Liver (tissue), 9 donors: ENCODE measurements around the gene ANAPC7. TPM values are rescaled to one million over a fixed set of nuclear protein-coding genes. Genes with fewer than 3 reads are reported as not detected.

ENCODE experiments used
- DNase-seq: peaks from one replicate; pipeline ENCODE4 v3.0.0-alpha.2; 2017; ENCODE audit warnings: low spot score
- H3K27ac ChIP-seq, 2 donors: one replicate each; pipeline ENCODE4 v1.7.0; 2013; ENCODE audit warnings: inconsistent platforms in 2 of 2, low read length in 2 of 2, control low read depth in 1 of 2, low read depth in 1 of 2, mild to moderate bottlenecking in 1 of 2
- H3K27me3 ChIP-seq, 4 donors: one replicate each; pipeline versions ENCODE4 v1.6.1 to v1.7.0; 2013; ENCODE audit warnings: low read length in 3 of 4, inconsistent platforms in 1 of 4, mild to moderate bottlenecking in 1 of 4, moderate library complexity in 1 of 4; ENCODE audit not compliant: control insufficient read depth in 4 of 4, insufficient read depth in 4 of 4
- H3K36me3 ChIP-seq, 4 donors: one replicate each; pipeline versions ENCODE4 v1.6.1 to v1.7.0; 2013; ENCODE audit warnings: low read length in 3 of 4, mild to moderate bottlenecking in 3 of 4, low read depth in 1 of 4, moderate library complexity in 1 of 4; ENCODE audit not compliant: control insufficient read depth in 4 of 4, insufficient read depth in 3 of 4
- H3K4me1 ChIP-seq, 4 donors: one replicate each; pipeline versions ENCODE4 v1.6.1 to v1.7.0; 2013; ENCODE audit warnings: low read length in 3 of 4, mild to moderate bottlenecking in 3 of 4, moderate library complexity in 1 of 4; ENCODE audit not compliant: control insufficient read depth in 4 of 4, insufficient read depth in 4 of 4
- H3K4me3 ChIP-seq, 3 donors: one replicate each; pipeline versions ENCODE4 v1.6.1 to v1.7.0; 2013; ENCODE audit warnings: low read length in 3 of 3, control low read depth in 1 of 3, low read depth in 1 of 3, mild to moderate bottlenecking in 1 of 3
- H3K9ac ChIP-seq, 2 donors: one replicate each; pipeline ENCODE4 v1.7.0; 2013; ENCODE audit warnings: low read length in 2 of 2, mild to moderate bottlenecking in 2 of 2, moderate library complexity in 2 of 2, control low read depth in 1 of 2, low read depth in 1 of 2
- H3K9me3 ChIP-seq, 4 donors: one replicate each; pipeline versions ENCODE4 v1.6.1 to v1.7.0; 2013; ENCODE audit warnings: low read length in 3 of 4; ENCODE audit not compliant: control insufficient read depth in 4 of 4
- ATF3 ChIP-seq: IDR thresholded peaks from 2 replicates; pipeline ENCODE4 v1.6.1; 2016; ENCODE audit warnings: antibody characterized with exemption
- CTCF ChIP-seq: fragments of 150-350 bp; IDR thresholded peaks from 2 replicates; pipeline ENCODE4 v1.5.1; 2017; ENCODE audit warnings: improper control_type of control experiment, low read depth, low read length; ENCODE audit not compliant: missing input control
- EGR1 ChIP-seq, 2 donors: IDR thresholded peaks; 2 replicates each; pipeline ENCODE4 v1.6.1; 2016 to 2018; ENCODE audit warnings: antibody characterized with exemption in 2 of 2, low read depth in 2 of 2
- FOXA1 ChIP-seq: IDR thresholded peaks from 2 replicates; pipeline ENCODE4 v1.6.1; 2016; ENCODE audit warnings: antibody characterized with exemption
- FOXA2 ChIP-seq: IDR thresholded peaks from 2 replicates; pipeline ENCODE4 v1.6.1; 2016; ENCODE audit warnings: antibody characterized with exemption
- GABPA ChIP-seq, 2 donors: IDR thresholded peaks in 1 of 2; conservative IDR thresholded peaks in 1 of 2; 2 replicates each; pipeline ENCODE4 v1.6.1; 2016; ENCODE audit warnings: antibody characterized with exemption in 2 of 2, mild to moderate bottlenecking in 1 of 2, moderate library complexity in 1 of 2
- JUND ChIP-seq, 2 donors: IDR thresholded peaks; 2 replicates each; pipeline ENCODE4 v1.6.1; 2016; ENCODE audit warnings: antibody characterized with exemption in 2 of 2
- RAD21 ChIP-seq, 2 donors: IDR thresholded peaks; 2 replicates each; pipeline ENCODE4 v1.6.1; 2016; ENCODE audit warnings: antibody characterized with exemption in 2 of 2, mild to moderate bottlenecking in 2 of 2
- REST ChIP-seq: IDR thresholded peaks from 2 replicates; pipeline ENCODE4 v1.6.1; 2016; ENCODE audit warnings: antibody characterized with exemption, mild to moderate bottlenecking
- RXRA ChIP-seq, 2 donors: IDR thresholded peaks; 2 replicates each; pipeline ENCODE4 v1.6.1; 2017 to 2018; ENCODE audit warnings: antibody characterized with exemption in 2 of 2, mild to moderate bottlenecking in 1 of 2
- SP1 ChIP-seq: IDR thresholded peaks from 2 replicates; pipeline ENCODE4 v1.6.1; 2018; ENCODE audit warnings: antibody characterized with exemption, mild to moderate bottlenecking
- TAF1 ChIP-seq: conservative IDR thresholded peaks from 2 replicates; pipeline ENCODE4 v1.6.1; 2016; ENCODE audit warnings: antibody characterized with exemption, mild to moderate bottlenecking
- YY1 ChIP-seq: IDR thresholded peaks from 2 replicates; pipeline ENCODE4 v1.6.1; 2016; ENCODE audit warnings: antibody characterized with exemption, mild to moderate bottlenecking
- ZBTB33 ChIP-seq: IDR thresholded peaks from 2 replicates; pipeline ENCODE4 v1.6.1; 2016; ENCODE audit warnings: antibody characterized with exemption
- WGBS: extraction: QIAGEN DNeasy Blood & Tissue Kit; methylation state at CpG from one replicate; pipeline ENCODE4 v1.1.7; 2013; 5-methylcytosine and 5-hydroxymethylcytosine counted together
- polyA plus RNA-seq, 2 donors: library from polyadenylated mRNA; stranded (reverse) in 1 of 2; unstranded in 1 of 2; fragments of 200-250 nt in 1 of 2; fragments of >200 nt in 1 of 2; fragmentation: Nextera tagmentation in 1 of 2; extraction: Ambion mirVana in 1 of 2; gene quantifications; one replicate each; pipeline versions ENCODE4 v1.2.1 to v1.2.3, GENCODE V29; 2013 to 2015
- total RNA-seq, 2 donors: library from RNA; depleted of rRNA; stranded (reverse); fragments of >200 nt; gene quantifications; one replicate each; pipeline ENCODE4 v1.2.3, GENCODE V29; 2014
- donor health status: healthy.
- donor health status: healthy.
- donor health status: healthy.
- donor health status: healthy.
- donor health status: healthy.

The ANAPC7 gene
- total and polyA plus RNA-seq, 4 donors = 11.4 to 21.1 (median 16.3) TPM

- no peaks in the 10 kb centered on the region for H3K4me1 ChIP-seq
- H3K4me3 ChIP-seq = no peak overlapping the region
- no peak for TF ChIP-seq GABPA (IDR thresholded peaks at IDR 0.05 in 1 of 2, conservative IDR thresholded peaks at IDR 0.05 in 1 of 2)
- TF ChIP-seq YY1 = no peak
- no peak for TF ChIP-seq CTCF
- TF ChIP-seq JUND (IDR thresholded peaks at IDR 0.05) = no peak
- H3K27me3 ChIP-seq = no peaks in the 10 kb centered on the region
- WGBS = 70% methylated on average over 13 of the region's 13 CpGs
- no peak for DNase-seq
- peaks cover 3 to 28% (median 16%) of the 10 kb centered on the region in 4 donors for H3K36me3 ChIP-seq
- no peak overlapping the region for H3K27ac ChIP-seq
- no peak overlapping the region for H3K9ac ChIP-seq
- H3K9me3 ChIP-seq = no peaks in the 10 kb centered on the region
Measured at GRCh38 chr12:110353211-110353965, 50.1 kb downstream of the ANAPC7 start.

- Histone ChIP-seq H3K36me3 (peaks cover 7 to 38% (median 26%) of the 10 kb centered on the region in 4 donors), H3K27me3 (no peaks in the 10 kb centered on the region), H3K4me1 (no peaks in the 10 kb centered on the region), H3K4me3 (no peak overlapping the region), H3K9ac (no peak overlapping the region), H3K9me3 (no peaks in the 10 kb centered on the region), H3K27ac (no peak overlapping the region)
- 69% methylated on average over 3 of the region's 3 CpGs for WGBS
- no peak for DNase-seq
- no peak for TF ChIP-seq GABPA (IDR thresholded peaks at IDR 0.05 in 1 of 2, conservative IDR thresholded peaks at IDR 0.05 in 1 of 2)
- TF ChIP-seq ZBTB33 = no peak
- no peak for TF ChIP-seq CTCF
- TF ChIP-seq FOXA1 = no peak
- no peak for TF ChIP-seq TAF1
- no peak for TF ChIP-seq RXRA (IDR thresholded peaks at IDR 0.05)
- no peak for TF ChIP-seq RAD21 (IDR thresholded peaks at IDR 0.05)
- TF ChIP-seq REST = no peak
- TF ChIP-seq FOXA2 = no peak
- TF ChIP-seq ATF3 = no peak
- no peak for TF ChIP-seq EGR1 (IDR thresholded peaks at IDR 0.05; ENCODE audit: low read depth in 2 of 2)
- TF ChIP-seq SP1 = no peak
Measured at GRCh38 chr12:110352401-110352800, 51.1 kb downstream of the ANAPC7 start.
